Naive thymus-derived CD8-positive, alpha-beta T cell (primary cell): ENCODE results near the gene SHISA8. TPM values are rescaled to one million over a fixed set of nuclear protein-coding genes. Genes with fewer than 3 reads are reported as not detected.
A peak's percentile ranks its signal among the peaks of the same experiment; 100 is the strongest.

Source experiments
- ATAC-seq, 2 donors: fragments of 150-1000 bp; cut with Tn5 transposase in 1 of 2; sonication (Bioruptor Pico), chemical (Tn5 transposase) in 1 of 2; 1 replicate in 1 of 2; 2 replicates in 1 of 2; pipeline ENCODE4 v1.10.0; 2021; ENCODE audit warnings: mild to moderate bottlenecking in 2 of 2, moderate library complexity in 2 of 2
- POLR2A ChIA-PET: fragments of 350-600 bp; sonication (Branson Sonifier 250); formaldehyde crosslinking; loops from one replicate; lab custom pipeline; 2021; ENCODE audit warnings: antibody characterized with exemption; lab: Charles Lee
- DNase-seq, 10 donors: peaks; one replicate each; pipeline versions ENCODE4 v3.0.0 to v3.0.0-alpha.2; 2020 to 2022
- H3K27ac Mint-ChIP-seq, 10 donors: one replicate each; pipeline ENCODE4 v1.8.0; 2020 to 2022; ENCODE audit warnings: mild to moderate bottlenecking in 10 of 10, mixed read lengths in 10 of 10, moderate library complexity in 4 of 10, inconsistent platforms in 1 of 10
- H3K27me3 Mint-ChIP-seq, 5 donors: one replicate each; pipeline ENCODE4 v1.8.0; 2021 to 2022; ENCODE audit warnings: mixed read lengths in 5 of 5
- H3K36me3 Mint-ChIP-seq, 3 donors: one replicate each; pipeline ENCODE4 v1.8.0; 2020 to 2022; ENCODE audit warnings: mixed read lengths in 3 of 3, mild to moderate bottlenecking in 2 of 3, inconsistent platforms in 1 of 3
- H3K4me1 Mint-ChIP-seq, 4 donors: one replicate each; pipeline ENCODE4 v1.8.0; 2021 to 2022; ENCODE audit warnings: mixed read lengths in 4 of 4
- H3K4me3 Mint-ChIP-seq, 10 donors: one replicate each; pipeline ENCODE4 v1.8.0; 2020 to 2022; ENCODE audit warnings: mild to moderate bottlenecking in 10 of 10, mixed read lengths in 10 of 10, moderate library complexity in 6 of 10, inconsistent platforms in 1 of 10
- H3K9me3 Mint-ChIP-seq, 9 donors: one replicate each; pipeline ENCODE4 v1.8.0; 2020 to 2022; ENCODE audit warnings: mixed read lengths in 9 of 9, mild to moderate bottlenecking in 3 of 9, inconsistent platforms in 1 of 9, moderate library complexity in 1 of 9
- polyA plus RNA-seq, 3 donors: library from polyadenylated mRNA; unstranded; fragments of 300-500 nt; fragmentation: Illumina TruSeq; gene quantifications; one replicate each; pipeline ENCODE4 v1.2.3, GENCODE V29; 2021
- total RNA-seq, 8 experiments: library from RNA in 2 of 8; stranded (reverse) in 2 of 8; gene quantifications; one replicate each; pipeline ENCODE4 v1.2.3 and lab custom pipeline; 2021 to 2026

SHISA8 gene
- total and polyA plus RNA-seq, 5 experiments from 2014 or later, result 0.44 TPM; not detected in 4

- POLR2A ChIA-PET, result interaction anchor here (0.6 kb wide), 1 partner anchor 232 kb away, joined by 5 read pairs; no protein-coding TSS in a partner anchor
- peaks cover 0 to 6% (median 4%) of the 10 kb centered on the region in 4 donors for H3K4me1 Mint-ChIP-seq
- peaks cover 0 to 32% (median under 1%) of the 10 kb centered on the region in 3 donors for H3K36me3 Mint-ChIP-seq
- ATAC-seq (no peak), DNase-seq (no peak)
- H3K27ac Mint-ChIP-seq, result no peak overlapping the region
- no peaks in the 10 kb centered on the region for H3K9me3 Mint-ChIP-seq
- H3K4me3 Mint-ChIP-seq, result no peak overlapping the region
- no peaks in the 10 kb centered on the region for H3K27me3 Mint-ChIP-seq
These were observed 11.9 kb downstream of the SHISA8 start for GRCh38 chr22:41902932-41903421.

DNA sequence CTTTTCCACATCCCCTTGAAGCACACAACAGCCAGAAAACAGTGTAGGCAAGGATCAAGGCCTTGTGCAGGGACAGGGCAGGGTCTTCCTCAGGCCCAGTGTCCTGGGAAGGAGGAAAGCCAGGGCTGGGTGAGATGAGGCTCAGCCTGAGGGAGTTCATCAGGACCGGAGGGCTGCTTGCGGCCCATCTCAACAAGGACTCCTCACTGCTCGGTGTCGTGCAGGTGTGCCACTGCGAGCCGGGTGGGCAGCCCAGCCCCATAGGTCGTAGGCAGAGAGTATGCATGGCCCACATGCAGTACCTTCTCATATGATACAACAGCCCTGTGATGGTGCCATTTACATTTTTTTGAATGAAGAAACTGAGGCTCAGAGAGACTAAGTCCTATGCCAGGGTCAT, 12.9 kb downstream of the SHISA8 start:
- POLR2A ChIA-PET, result no interaction called here

GRCh38 chr22:41900652-41901312, 14.1 kb downstream of the SHISA8 start:
- Mint-ChIP-seq H3K4me3 (no peak overlapping the region), H3K4me1 (no peaks in the 10 kb centered on the region), H3K36me3 (peaks cover 0 to 42% (median 2%) of the 10 kb centered on the region in 3 donors), H3K27me3 (no peaks in the 10 kb centered on the region), H3K27ac (no peak overlapping the region), H3K9me3 (no peaks in the 10 kb centered on the region)
- DNase-seq, result no peak
- POLR2A ChIA-PET, result interaction anchor here (0.6 kb wide), 1 partner anchor 86 kb away, joined by 3 read pairs; no protein-coding TSS in a partner anchor
- ATAC-seq, result no peak

More for the DNA sequence above, 12.9 kb downstream of the SHISA8 start:
- Mint-ChIP-seq H3K27ac (peak overlapping the region in 1 of 10 donors; percentile 46), H3K9me3 (no peaks in the 10 kb centered on the region), H3K27me3 (no peaks in the 10 kb centered on the region), H3K4me1 (peaks cover 0 to 2% (median 0%) of the 10 kb centered on the region in 4 donors), H3K4me3 (no peak overlapping the region), H3K36me3 (peaks cover 0 to 32% (median 2%) of the 10 kb centered on the region in 3 donors)
- ATAC-seq (no peak), DNase-seq (no peak)

DNA sequence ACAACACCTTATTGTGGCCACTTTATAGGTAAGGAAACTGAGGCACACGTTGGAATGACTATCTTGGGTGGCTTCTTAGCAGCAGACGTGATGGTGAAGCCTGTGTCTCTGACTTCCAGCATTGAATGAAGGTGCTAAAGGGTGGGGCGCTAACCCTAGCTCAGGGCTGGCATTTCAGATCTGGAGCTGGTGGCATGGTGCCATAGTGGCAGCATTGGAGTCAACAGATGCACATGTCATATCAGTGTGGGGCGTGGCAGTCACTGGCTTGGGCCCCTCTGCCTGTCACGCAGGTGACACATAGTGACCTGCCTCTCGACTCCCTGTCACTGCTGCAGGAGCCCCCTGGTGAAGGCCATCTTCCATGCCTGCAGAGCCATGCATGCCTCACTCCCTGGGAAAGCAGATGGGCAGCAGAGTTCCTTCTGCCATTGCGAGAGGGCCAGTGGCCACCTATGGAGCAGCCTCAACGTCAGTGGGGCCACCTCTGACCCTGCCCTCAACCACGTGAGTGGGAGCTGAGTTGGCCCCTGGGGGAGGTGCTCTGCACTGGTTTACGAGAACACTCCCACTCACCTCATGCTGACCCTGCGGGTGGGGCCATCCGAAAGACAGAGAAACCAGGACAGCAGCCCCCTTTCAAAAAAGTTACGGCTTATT, 14.8 kb downstream of the SHISA8 start:
- no peaks in the 10 kb centered on the region for H3K4me1 Mint-ChIP-seq
- POLR2A ChIA-PET, result interaction anchor here (0.6 kb wide), 1 partner anchor 85 kb away, joined by 3 read pairs; no protein-coding TSS in a partner anchor
- H3K36me3 Mint-ChIP-seq, result peaks cover 0 to 47% (median 2%) of the 10 kb centered on the region in 3 donors
- no peaks in the 10 kb centered on the region for H3K27me3 Mint-ChIP-seq
- H3K9me3 Mint-ChIP-seq, result no peaks in the 10 kb centered on the region
- ATAC-seq (no peak), DNase-seq (no peak)
- H3K27ac Mint-ChIP-seq, result no peak overlapping the region
- no peak overlapping the region for H3K4me3 Mint-ChIP-seq

DNA sequence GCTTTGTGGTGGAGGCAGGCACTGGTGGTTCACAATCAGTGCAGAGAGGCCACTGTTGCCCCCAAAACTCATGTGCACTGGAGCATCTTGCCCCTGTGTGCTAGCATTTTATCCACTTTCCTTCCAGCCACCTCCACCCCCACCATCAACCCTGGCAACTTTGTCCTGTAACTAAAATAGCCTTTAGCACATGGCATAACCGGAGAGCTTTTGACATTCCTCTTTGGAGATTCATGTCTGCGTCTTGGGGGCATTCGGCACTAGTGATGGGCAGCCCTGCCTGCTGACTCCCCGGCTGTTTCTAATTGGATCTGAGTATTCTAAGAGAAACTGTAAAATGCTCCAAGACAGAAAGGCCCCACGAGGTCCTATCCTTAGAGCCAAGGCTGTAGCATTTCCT, 15.8 kb downstream of the SHISA8 start:
- H3K27me3 Mint-ChIP-seq, result no peaks in the 10 kb centered on the region
- ATAC-seq (no peak), DNase-seq (no peak)
- POLR2A ChIA-PET, result no interaction called here
- no peak overlapping the region for H3K4me3 Mint-ChIP-seq
- H3K27ac Mint-ChIP-seq, result peak overlapping the region in 1 of 10 donors; percentile 5
- H3K36me3 Mint-ChIP-seq, result peaks cover 0 to 56% (median 2%) of the 10 kb centered on the region in 3 donors
- H3K9me3 Mint-ChIP-seq, result no peaks in the 10 kb centered on the region
- H3K4me1 Mint-ChIP-seq, result no peaks in the 10 kb centered on the region

DNA sequence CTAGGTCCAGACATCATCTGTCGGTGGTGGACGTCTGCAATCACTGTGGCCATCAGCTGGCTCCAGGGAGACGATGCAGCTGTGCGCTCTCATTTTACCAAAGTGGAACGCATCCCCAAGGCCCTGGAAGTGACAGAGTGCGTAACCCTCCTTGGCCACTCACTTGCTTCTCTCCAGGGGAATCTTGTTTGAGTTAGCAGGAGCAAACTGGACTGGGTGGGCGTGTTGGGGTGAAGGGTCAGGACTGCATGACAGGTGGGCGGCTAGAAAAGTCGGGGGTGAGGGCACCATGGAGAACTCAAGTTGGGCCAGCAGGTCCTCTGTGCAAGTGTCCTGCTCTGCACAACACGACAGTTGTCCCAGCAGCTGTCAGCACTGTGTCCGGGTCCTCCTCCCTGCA, 16.2 kb downstream of the SHISA8 start:
- no peak for ATAC-seq
- POLR2A ChIA-PET, result no interaction called here
- no peaks in the 10 kb centered on the region for H3K9me3 Mint-ChIP-seq
- H3K4me1 Mint-ChIP-seq, result no peaks in the 10 kb centered on the region
- H3K4me3 Mint-ChIP-seq, result no peak overlapping the region
- no peak for DNase-seq
- no peaks in the 10 kb centered on the region for H3K27me3 Mint-ChIP-seq
- H3K27ac Mint-ChIP-seq, result no peak overlapping the region
- H3K36me3 Mint-ChIP-seq, result peaks cover 0 to 59% (median 2%) of the 10 kb centered on the region in 3 donors

- H3K4me1 Mint-ChIP-seq, result peaks cover 0 to 2% (median under 1%) of the 10 kb centered on the region in 4 donors
- no peaks in the 10 kb centered on the region for H3K9me3 Mint-ChIP-seq
- POLR2A ChIA-PET, result interaction anchor here (1.3 kb wide), 1 partner anchor 93 kb away, joined by 3 read pairs; the partner anchor contains the start of gene CCDC134
- peaks cover 0 to 80% (median 16%) of the 10 kb centered on the region in 3 donors for H3K36me3 Mint-ChIP-seq
- H3K27ac Mint-ChIP-seq, result peak overlapping the region in 2 of 10 donors; percentile 2 to 44
- no peak overlapping the region for H3K4me3 Mint-ChIP-seq
- no peak for DNase-seq
- no peaks in the 10 kb centered on the region for H3K27me3 Mint-ChIP-seq
- no peak for ATAC-seq
These were observed 21.1 kb downstream of the SHISA8 start for GRCh38 chr22:41893591-41894375.

DNA sequence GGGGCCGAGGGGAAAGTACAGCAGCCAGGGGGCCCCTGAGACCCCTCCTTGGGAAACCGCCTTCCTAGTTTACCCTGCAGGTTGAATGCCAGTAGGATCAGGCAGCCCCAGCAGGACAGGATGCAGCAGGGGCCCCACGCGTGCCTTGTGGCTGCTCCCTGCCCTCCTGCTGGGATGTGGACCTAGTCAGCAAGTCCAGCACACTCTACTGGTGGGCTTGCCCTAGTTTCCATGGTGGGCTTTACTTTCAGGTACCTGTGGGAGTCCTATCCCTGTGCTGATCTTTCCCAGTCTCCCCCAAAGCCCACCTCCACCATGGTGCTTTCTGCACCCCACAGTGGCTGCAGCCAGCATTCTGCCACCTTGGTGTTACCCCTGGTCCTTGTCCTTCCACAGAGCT, 22.2 kb downstream of the SHISA8 start:
- H3K36me3 Mint-ChIP-seq, result peaks cover 0 to 80% (median 15%) of the 10 kb centered on the region in 3 donors
- H3K4me1 Mint-ChIP-seq, result peaks cover 0 to 6% (median 1%) of the 10 kb centered on the region in 4 donors
- ATAC-seq (no peak), DNase-seq (no peak)
- no peaks in the 10 kb centered on the region for H3K27me3 Mint-ChIP-seq
- H3K27ac Mint-ChIP-seq, result peak overlapping the region in 3 of 10 donors; percentile 14 to 74 (median 57)
- POLR2A ChIA-PET, result no interaction called here
- H3K4me3 Mint-ChIP-seq, result no peak overlapping the region
- no peaks in the 10 kb centered on the region for H3K9me3 Mint-ChIP-seq

GRCh38 chr22:41891407-41891806, 23.5 kb downstream of the SHISA8 start:
- POLR2A ChIA-PET, result no interaction called here
- ATAC-seq, result no peak
- Mint-ChIP-seq H3K4me1 (peaks cover 0 to 6% (median 1%) of the 10 kb centered on the region in 4 donors), H3K36me3 (peaks cover 0 to 85% (median 17%) of the 10 kb centered on the region in 3 donors), H3K27me3 (no peaks in the 10 kb centered on the region), H3K4me3 (no peak overlapping the region), H3K27ac (no peak overlapping the region), H3K9me3 (no peaks in the 10 kb centered on the region)
- no peak for DNase-seq

DNA sequence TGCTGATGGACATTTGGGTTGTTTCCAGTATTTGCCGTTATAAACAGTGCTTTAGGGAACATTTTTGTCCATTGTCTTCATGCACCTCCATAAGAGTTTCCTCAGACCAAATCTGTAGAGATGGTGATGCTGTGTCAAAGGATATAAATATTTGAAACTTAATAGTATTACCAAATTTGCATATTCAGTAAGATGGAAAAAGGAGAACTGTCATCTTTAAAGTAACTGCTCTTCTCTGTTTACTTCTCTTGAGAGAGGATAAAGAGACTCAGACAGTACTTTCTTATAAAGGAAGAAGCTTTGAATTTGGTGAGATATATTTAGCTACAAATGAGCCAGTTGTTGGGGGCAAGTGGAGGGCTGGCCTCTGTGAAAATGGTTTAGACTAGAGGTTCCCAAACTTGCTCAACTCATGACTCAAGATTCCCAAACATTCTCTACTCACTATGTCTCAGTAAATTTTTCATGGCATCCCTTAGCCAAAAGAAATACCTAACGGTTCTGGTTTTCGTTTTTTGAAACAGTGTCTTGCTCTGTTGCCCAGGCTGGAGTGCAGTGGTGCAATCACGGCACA, 26.2 kb downstream of the SHISA8 start:
- Mint-ChIP-seq H3K9me3 (no peaks in the 10 kb centered on the region), H3K4me1 (peaks cover 0 to 6% (median 1%) of the 10 kb centered on the region in 4 donors), H3K36me3 (peaks cover 4 to 83% (median 27%) of the 10 kb centered on the region in 3 donors), H3K27me3 (no peaks in the 10 kb centered on the region), H3K4me3 (no peak overlapping the region), H3K27ac (peak overlapping the region in 1 of 10 donors; percentile 11)
- DNase-seq, result no peak
- POLR2A ChIA-PET, result interaction anchor here (0.8 kb wide), 1 partner anchor 88 kb away, joined by 3 read pairs; the partner anchor contains the start of gene CCDC134
- ATAC-seq, result no peak

GRCh38 chr22:41885516-41885915, 29.4 kb downstream of the SHISA8 start:
- Mint-ChIP-seq H3K36me3 (peaks cover 9 to 93% (median 37%) of the 10 kb centered on the region in 3 donors), H3K27me3 (no peaks in the 10 kb centered on the region), H3K4me3 (no peak overlapping the region), H3K27ac (no peak overlapping the region), H3K4me1 (peaks cover 0 to 6% (median 4%) of the 10 kb centered on the region in 4 donors), H3K9me3 (no peaks in the 10 kb centered on the region)
- DNase-seq, result no peak
- no peak for ATAC-seq
- POLR2A ChIA-PET, result no interaction called here

DNA sequence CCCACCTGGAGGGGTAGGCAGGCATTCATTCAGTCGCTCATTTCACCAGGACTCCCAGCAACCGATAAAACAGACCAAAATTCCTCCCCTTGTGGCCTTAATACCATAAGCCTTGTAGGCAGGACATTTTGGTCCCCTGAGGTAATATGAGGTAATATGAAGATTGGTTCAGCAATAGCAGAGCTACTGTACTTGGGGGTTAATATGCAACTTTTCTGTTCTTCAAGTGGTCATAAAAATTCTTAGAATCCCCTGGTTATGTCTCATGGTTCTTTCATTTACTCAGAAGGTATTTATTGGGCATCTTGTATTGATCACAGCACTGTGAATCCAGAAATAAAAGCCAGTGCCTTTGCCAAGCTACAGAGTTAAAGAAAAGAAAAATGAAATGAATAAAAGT, 29.8 kb downstream of the SHISA8 start:
- no peak overlapping the region for H3K4me3 Mint-ChIP-seq
- ATAC-seq (no peak), DNase-seq (no peak)
- peaks cover 9 to 94% (median 37%) of the 10 kb centered on the region in 3 donors for H3K36me3 Mint-ChIP-seq
- H3K4me1 Mint-ChIP-seq, result peaks cover 0 to 6% (median 4%) of the 10 kb centered on the region in 4 donors
- no peaks in the 10 kb centered on the region for H3K9me3 Mint-ChIP-seq
- H3K27ac Mint-ChIP-seq, result no peak overlapping the region
- POLR2A ChIA-PET, result no interaction called here
- H3K27me3 Mint-ChIP-seq, result no peaks in the 10 kb centered on the region
